GM23338 (cell line): ENCODE data around the gene USH2A. TPM values are rescaled to one million over a fixed set of nuclear protein-coding genes. Genes with fewer than 3 reads are reported as not detected.

ENCODE experiments used
- ATAC-seq: fragments of 200-7000 bp; cut with Tn5 transposase; 3 replicates; pipeline ENCODE4 v1.9.1; 2020
- DNase-seq: peaks from one replicate; pipeline ENCODE4 v3.0.0-alpha.2; 2015; ENCODE audit warnings: low spot score
- H2AFZ ChIP-seq: fragments of 200-600 bp; sonication (generic); 2 replicates; pipeline ENCODE4 v1.8.0; 2016; ENCODE audit warnings: antibody characterized with exemption, mild to moderate bottlenecking, moderate library complexity
- H3F3A ChIP-seq: fragments of 200-600 bp; sonication (generic); replicated peaks from 2 replicates; pipeline ENCODE4 v1.8.0; 2017; ENCODE audit warnings: antibody characterized with exemption, mixed run types, low read depth
- H3K27ac ChIP-seq: fragments of 200-600 bp; sonication (generic); 2 replicates; pipeline ENCODE4 v1.6.1; 2016; ENCODE audit warnings: low read depth
- H3K27me3 ChIP-seq: fragments of 200-600 bp; sonication (generic); 2 replicates; pipeline ENCODE4 v1.8.0; 2016; ENCODE audit warnings: mild to moderate bottlenecking, mixed run types, moderate library complexity; ENCODE audit not compliant: insufficient read depth
- H3K36me3 ChIP-seq: fragments of 200-600 bp; sonication (generic); 2 replicates; pipeline ENCODE4 v1.8.0; 2016; ENCODE audit warnings: mild to moderate bottlenecking; ENCODE audit not compliant: insufficient read depth
- H3K4me1 ChIP-seq: fragments of 200-600 bp; sonication (generic); 2 replicates; pipeline ENCODE4 v1.8.0; 2016; ENCODE audit warnings: mild to moderate bottlenecking, moderate library complexity; ENCODE audit not compliant: insufficient read depth
- H3K4me2 ChIP-seq: fragments of 200-600 bp; sonication (generic); 2 replicates; pipeline ENCODE4 v1.7.1; 2017; ENCODE audit warnings: mixed run types
- H3K4me3 ChIP-seq: fragments of 200-600 bp; sonication (generic); 2 replicates; pipeline ENCODE4 v1.6.1; 2016; ENCODE audit warnings: mixed run types
- H3K79me2 ChIP-seq: fragments of 200-600 bp; sonication (generic); replicated peaks from 2 replicates; pipeline ENCODE4 v1.8.0; 2017; ENCODE audit warnings: mild to moderate bottlenecking; ENCODE audit not compliant: insufficient read depth
- H3K9me2 ChIP-seq: fragments of 200-600 bp; sonication (generic); 2 replicates; pipeline ENCODE4 v1.8.0; 2017; ENCODE audit not compliant: insufficient read depth
- H4K20me1 ChIP-seq: fragments of 200-600 bp; sonication (generic); replicated peaks from 2 replicates; pipeline ENCODE4 v1.8.0; 2017; ENCODE audit warnings: mild to moderate bottlenecking; ENCODE audit not compliant: insufficient read depth
- H3K27ac Mint-ChIP-seq: 2 replicates; pipeline ENCODE4 v1.8.0; 2020; ENCODE audit warnings: inconsistent platforms, mild to moderate bottlenecking, moderate library complexity, mixed read lengths
- H3K27me3 Mint-ChIP-seq: 3 replicates; pipeline ENCODE4 v1.8.0; 2022; ENCODE audit warnings: low read depth, mild to moderate bottlenecking, moderate library complexity, mixed read lengths, inconsistent platforms; ENCODE audit not compliant: insufficient read depth, poor library complexity
- H3K36me3 Mint-ChIP-seq: 3 replicates; pipeline ENCODE4 v1.8.0; 2021; ENCODE audit warnings: low read depth, mild to moderate bottlenecking, inconsistent platforms, moderate library complexity, mixed read lengths
- H3K4me1 Mint-ChIP-seq: 3 replicates; pipeline ENCODE4 v1.8.0; 2020; ENCODE audit warnings: mild to moderate bottlenecking, inconsistent platforms, mixed read lengths
- H3K4me3 Mint-ChIP-seq: 3 replicates; pipeline ENCODE4 v1.8.0; 2021; ENCODE audit warnings: moderate library complexity, mild to moderate bottlenecking, inconsistent platforms, mixed read lengths
- H3K9me3 Mint-ChIP-seq: 3 replicates; pipeline ENCODE4 v1.8.0; 2020; ENCODE audit warnings: moderate library complexity, mild to moderate bottlenecking, inconsistent platforms, mixed read lengths
- CREB1 ChIP-seq: fragments of 250-450 bp; sonication (Bioruptor Pico); IDR thresholded peaks from 2 replicates; pipeline ENCODE4 v1.5.0; 2020; ENCODE audit warnings: low read depth, mild to moderate bottlenecking, moderate library complexity
- ETS1 ChIP-seq: IDR thresholded peaks from 2 replicates; pipeline ENCODE4 v1.6.1; 2016; ENCODE audit warnings: antibody characterized with exemption
- EZH2 ChIP-seq: fragments of 200-600 bp; sonication (generic); IDR thresholded peaks from one replicate; pipeline ENCODE4 v1.8.0; 2017; ENCODE audit warnings: antibody characterized with exemption, mild to moderate bottlenecking, low read depth; ENCODE audit not compliant: unreplicated experiment
- NANOG ChIP-seq: IDR thresholded peaks from 2 replicates; pipeline ENCODE4 v1.6.1; 2016; ENCODE audit warnings: antibody characterized with exemption, borderline replicate concordance
- ZNF462 ChIP-seq: fragments of 250-450 bp; sonication (Bioruptor Pico); IDR thresholded peaks from 2 replicates; pipeline ENCODE4 v1.5.0; 2020; ENCODE audit warnings: mild to moderate bottlenecking, moderate library complexity
- polyA plus RNA-seq: library from polyadenylated mRNA; unstranded; fragments of >200 nt; fragmentation: Nextera tagmentation; extraction: Ambion mirVana; gene quantifications from 2 replicates; pipeline ENCODE4 v1.2.1, GENCODE V29; 2016
- total RNA-seq: library from RNA; depleted of rRNA; stranded (reverse); fragments of >200 nt; shearing (Covaris generic); gene quantifications from 2 replicates; pipeline ENCODE4 v1.2.3, GENCODE V29; 2014

USH2A gene
- total and polyA plus RNA-seq, 2 experiments from 2014 or later = 0.03 TPM

DNA sequence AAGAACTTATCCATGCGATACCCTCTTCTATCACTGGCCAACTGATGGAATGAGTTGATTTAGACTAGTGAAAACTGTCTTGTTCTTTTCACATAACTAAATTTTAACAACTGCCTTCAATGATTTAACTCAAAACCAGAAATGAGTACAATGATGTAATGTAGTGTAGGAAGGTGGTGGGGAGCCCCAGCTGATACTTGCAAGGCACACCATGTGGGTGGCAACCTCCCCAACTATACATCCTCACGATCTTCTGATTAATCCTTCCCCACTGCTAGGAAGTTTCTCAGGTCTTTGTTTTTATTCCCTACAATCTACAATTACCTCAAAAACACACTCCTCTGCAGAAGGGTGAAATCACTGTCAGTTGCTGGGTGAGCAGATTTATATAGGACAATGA is 755.5 kb downstream of the USH2A start:
- peaks cover under 1% of the 10 kb centered on the region for H3K27me3 Mint-ChIP-seq
- H3K4me1 Mint-ChIP-seq = peaks cover 55% of the 10 kb centered on the region
- H3K27ac ChIP-seq = no peak overlapping the region

More for the DNA sequence above, 755.5 kb downstream of the USH2A start:
- Mint-ChIP-seq H3K27ac (no peak overlapping the region), H3K36me3 (no peaks in the 10 kb centered on the region), H3K4me3 (no peak overlapping the region), H3K9me3 (no peaks in the 10 kb centered on the region)
- ATAC-seq (no peak), DNase-seq (no peak)
- no peaks in the 10 kb centered on the region for H3K27me3 ChIP-seq
- no peak overlapping the region for H3K4me2 ChIP-seq
- no peaks in the 10 kb centered on the region for H3K79me2 ChIP-seq
- H3F3A ChIP-seq = no peaks in the 10 kb centered on the region
- peaks cover 5% of the 10 kb centered on the region; the same call in 1 of the 2 replicates for H3K9me2 ChIP-seq
- H3K4me3 ChIP-seq = no peak overlapping the region
- peaks cover 44% of the 10 kb centered on the region for H3K4me1 ChIP-seq
- TF ChIP-seq EZH2 (no peak), ETS1 (no peak), NANOG (no peak), ZNF462 (CRISPR knock-in tag) (no peak), CREB1 (CRISPR knock-in tag) (no peak)
- H2AFZ ChIP-seq = no peak overlapping the region
- no peaks in the 10 kb centered on the region for H3K36me3 ChIP-seq
- no peaks in the 10 kb centered on the region for H4K20me1 ChIP-seq
